GM18870 (cell line): Measurements from ENCODE around the gene OSBPL2.

ENCODE experiments used
- ATAC-seq: cut with Tn5 transposase; IDR thresholded peaks from one replicate; pipeline ENCODE4 v1.9.1; 2021; ENCODE audit warnings: moderate library complexity; ENCODE audit not compliant: unreplicated experiment

Gene OSBPL2

GRCh38 chr20:62232770-62233645 is 5.3 kb upstream of the OSBPL2 start:
- ATAC-seq: no peak

DNA sequence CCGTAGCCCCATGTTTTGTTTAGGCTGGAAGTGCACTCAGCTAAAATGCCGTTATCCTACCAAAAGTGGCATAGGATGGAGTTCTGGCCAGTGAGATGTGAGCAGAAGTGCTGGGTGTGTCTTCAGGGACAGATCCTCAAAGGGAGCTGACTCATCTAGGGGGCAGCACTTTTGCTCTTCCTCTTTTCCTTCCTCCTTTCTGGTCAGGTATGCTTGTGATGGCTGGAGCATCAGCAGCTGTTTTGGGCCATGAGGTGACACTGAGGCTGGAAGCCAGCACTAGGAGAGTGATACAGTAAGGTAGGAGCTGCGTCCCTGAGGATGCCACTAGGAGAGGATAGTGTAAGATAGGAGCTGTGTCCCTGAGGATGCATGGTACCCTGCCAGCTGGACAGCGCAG is 4.6 kb upstream of the OSBPL2 start:
- ATAC-seq: no peak

DNA sequence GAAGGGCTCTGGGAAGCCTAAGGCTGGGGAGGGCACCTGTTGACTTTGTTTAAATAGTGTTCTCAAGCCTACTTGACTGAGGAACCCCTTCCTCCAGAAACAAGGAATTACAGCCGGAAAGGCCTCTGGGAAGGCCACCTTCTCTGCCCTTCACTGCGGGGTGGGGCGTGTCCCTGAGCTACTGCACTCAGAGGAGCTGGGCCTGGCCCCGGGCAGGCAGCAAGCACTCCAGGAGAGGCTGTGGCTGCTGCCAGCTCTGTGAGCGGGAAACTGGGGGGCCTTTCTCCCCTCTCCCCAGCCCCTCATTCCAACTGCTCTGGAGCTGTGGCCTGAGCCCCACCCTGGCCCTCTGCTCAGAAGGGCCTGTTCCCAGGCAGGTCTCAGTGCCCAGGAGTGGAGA is 4.0 kb upstream of the OSBPL2 start:
- no peak for ATAC-seq

DNA sequence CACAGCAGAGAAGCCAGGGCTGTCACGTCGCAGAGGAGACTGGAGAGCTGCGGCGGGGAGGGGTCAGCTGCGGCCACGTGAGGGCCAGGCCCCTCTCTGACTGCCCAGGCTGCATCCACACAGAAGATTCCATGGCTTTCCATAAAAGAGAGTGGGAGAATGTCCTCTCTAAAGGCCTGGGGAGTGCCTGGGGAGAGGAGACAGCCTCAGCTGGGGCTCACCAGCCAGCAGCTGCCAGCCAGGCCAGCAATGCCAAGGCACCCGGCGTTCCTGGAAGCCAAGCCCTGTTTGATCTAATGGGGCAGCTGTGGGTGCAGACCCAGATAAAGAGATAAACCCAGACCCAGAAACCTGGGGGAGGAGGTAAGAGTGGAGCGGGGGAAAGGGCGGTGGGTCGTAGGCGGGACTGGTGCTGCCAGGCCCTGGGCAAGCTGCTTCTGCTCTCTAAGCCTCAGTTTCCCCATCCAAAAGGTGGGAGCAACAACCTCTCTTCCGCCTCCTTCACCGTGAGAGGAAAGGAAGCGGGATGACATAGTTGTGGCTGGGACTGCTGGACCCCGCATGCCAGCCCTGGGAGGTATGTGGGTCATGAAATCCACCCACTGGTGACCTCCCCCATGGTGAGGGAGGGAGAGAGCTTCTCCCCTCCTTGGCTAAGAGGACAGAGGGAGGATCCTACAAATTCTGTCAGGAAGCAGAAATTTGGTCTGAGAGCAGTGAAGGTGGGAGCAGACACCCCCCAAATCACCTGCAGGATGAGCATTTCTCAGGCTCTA is 3.1 kb upstream of the OSBPL2 start:
- no peak for ATAC-seq

DNA sequence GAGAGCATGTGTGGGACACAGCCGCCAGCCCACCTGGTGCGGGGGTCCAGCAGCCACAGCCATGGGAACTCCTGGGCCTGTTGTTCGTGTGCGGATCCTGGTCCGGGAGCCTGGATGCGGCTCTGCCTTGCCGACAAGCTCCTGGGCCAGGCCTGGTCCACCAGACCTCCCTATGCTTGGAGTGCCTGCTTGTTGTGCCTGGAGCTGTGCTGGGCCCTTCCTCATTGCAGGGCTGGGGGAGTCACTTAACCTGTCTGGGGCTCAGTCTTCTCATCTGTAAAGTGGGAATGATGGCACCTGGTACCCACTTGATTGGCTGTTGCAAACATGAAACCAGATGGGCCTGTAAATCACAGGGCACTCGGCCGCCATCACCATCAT is 2.6 kb upstream of the OSBPL2 start:
- no peak for ATAC-seq

- ATAC-seq: no peak
These were observed 2.1 kb upstream of the OSBPL2 start for GRCh38 chr20:62236200-62236599.

GRCh38 chr20:62236766-62237513 is 1.4 kb upstream of the OSBPL2 start:
- ATAC-seq: no peak

- ATAC-seq: no peak
These were observed 864 bp upstream of the OSBPL2 start for GRCh38 chr20:62237514-62237800.

DNA sequence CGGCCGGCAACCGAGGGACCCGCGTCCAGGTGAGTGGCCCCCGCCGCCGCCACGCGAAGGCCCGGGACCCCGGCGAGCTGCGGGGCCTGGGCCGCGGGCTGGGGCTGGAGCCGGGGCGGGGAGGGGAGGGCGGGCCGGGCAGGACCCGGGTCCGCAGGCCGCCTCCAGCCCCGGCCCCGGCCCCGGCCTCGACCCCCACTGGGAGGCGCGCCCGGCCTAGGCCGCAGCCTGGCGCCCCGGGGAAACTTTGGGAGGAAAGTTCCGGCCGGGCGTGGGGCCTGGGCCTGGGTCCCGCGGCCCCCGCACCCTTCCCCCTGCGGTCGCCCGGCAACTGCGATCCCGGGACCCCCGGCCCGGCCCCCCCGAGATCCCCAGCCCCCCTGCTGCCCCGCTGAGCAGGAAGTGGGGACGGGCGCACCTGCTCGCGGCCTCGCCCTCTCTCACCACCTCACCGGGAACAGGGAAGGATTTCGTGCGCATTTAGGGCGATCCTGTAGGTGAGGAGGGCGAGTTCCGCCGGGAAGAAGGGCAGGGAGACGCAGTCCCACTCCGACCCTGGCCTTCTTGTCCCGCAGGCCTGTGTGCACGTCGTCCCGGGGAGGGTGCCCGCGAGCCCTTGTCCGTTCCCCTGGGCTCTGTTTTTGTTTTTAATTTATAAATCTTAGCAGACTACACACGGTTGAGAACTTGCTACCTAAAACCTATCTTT is 402 bp downstream of the OSBPL2 start:
- ATAC-seq: no peak

- ATAC-seq: no peak
These were observed 1.1 kb downstream of the OSBPL2 start for GRCh38 chr20:62239278-62239879.

GRCh38 chr20:62240020-62240685 is 1.8 kb downstream of the OSBPL2 start:
- ATAC-seq: no peak

DNA sequence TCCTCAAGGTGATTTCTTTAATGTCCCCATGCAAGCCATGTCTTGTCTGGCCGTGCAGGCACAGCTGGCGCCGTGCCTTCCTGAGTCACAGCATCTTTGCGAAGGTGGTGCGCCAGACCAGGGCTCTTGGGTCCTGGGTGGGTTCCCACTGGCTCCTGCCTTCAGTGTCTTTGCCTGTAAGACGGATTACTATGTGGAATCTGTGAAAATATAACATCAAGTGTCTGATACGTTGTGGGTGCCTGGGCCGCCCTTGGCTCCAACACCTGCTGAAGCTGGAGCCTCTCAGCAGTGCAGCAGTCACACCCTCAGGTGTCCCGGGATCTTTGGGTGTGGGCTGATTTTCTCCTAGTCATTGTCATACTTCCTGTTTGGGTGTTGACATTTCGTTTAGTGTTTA is 3.2 kb downstream of the OSBPL2 start:
- no peak for ATAC-seq

- no peak for ATAC-seq
These were observed 3.9 kb downstream of the OSBPL2 start for GRCh38 chr20:62242176-62242575.

DNA sequence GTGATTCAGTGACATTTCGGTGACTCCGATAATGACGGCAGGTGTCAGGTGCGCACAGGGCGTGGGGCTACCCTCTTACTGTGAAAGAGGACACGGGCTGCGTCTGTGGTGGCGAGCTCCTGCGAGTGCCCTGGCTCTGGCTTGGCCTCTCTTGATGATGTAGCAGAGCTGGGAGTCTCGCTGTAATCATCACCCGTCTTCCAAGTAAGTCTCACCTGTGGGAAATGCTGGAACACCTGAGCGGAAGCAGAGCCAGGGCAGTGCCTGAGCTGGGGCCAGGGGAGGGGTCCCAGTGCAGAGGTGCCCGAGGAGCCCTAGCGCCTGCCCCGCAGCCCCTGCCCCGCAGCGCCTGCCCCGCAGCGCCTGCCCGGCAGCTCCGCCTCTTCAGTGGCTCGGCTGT is 4.8 kb downstream of the OSBPL2 start:
- no peak for ATAC-seq

DNA sequence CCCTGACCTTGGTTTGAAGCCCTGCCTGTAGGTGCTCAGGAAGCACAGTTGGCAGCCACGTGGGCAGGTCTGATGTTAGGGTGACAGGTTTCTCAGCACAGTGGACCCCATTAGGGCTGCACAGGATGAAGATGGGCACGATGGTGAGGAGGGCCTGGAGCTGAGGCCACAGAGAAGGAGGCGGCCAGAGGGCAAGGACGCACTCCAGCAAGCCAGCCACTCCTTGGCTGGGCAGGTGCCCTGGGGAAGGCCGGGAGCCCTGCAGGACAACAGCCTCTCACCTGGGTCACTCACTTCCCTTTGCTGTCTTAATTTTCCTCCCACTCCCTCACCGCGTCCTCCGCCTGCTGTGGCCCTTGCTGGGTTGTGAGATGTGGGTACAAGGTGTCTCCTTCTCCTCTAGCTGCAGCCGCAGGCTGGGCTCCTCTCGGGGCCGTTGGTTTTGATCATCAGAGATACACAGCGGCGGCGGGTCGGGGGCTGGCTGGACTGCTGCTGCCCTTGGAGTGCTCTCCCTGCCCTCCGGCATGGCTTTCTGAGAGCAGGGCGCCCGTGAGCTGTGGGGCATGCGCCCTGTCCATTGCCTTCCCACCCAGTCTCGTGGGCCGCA is 5.7 kb downstream of the OSBPL2 start:
- no peak for ATAC-seq

DNA sequence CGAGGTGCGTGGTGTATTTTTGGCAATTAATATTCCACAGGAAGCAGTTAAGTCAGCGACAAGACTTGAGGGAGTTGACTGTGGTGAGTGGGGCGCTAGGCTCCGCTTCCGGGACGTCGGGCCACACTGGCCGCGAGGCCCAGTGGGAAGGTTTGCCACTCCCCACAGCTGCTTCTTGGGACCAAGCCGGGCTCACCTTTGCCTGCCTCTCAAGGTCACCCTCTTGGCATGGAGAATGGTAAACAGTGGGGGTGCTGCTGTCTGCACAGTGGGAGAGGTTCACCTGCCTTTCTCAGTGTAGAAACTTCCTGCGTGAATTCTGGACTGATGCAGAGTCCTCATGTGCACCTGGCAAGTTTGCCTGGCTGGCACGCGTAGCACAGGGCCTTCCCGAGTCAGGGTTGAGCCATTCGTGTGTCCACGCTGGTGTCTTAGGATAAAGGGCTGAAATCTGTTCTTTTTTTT is 6.4 kb downstream of the OSBPL2 start:
- ATAC-seq: no peak

DNA sequence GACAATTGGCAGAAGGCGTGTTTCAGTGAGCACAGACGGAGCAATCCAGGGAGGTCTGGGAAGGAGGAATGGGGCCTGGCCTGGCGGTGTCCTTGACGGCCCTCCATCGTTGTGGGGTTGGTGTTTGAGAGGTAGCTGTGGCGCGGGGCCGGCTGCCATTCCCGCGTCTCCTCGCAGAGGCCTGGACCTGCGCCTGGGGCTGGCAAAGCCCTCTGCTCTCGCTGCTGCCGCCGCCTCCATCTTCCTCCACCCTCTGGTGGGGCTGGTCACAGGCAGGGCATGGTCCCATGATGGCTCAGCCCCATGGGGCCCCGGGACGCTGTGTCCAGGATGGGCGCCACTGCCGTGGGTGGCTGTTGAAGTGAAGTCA is 7.6 kb downstream of the OSBPL2 start:
- no peak for ATAC-seq

DNA sequence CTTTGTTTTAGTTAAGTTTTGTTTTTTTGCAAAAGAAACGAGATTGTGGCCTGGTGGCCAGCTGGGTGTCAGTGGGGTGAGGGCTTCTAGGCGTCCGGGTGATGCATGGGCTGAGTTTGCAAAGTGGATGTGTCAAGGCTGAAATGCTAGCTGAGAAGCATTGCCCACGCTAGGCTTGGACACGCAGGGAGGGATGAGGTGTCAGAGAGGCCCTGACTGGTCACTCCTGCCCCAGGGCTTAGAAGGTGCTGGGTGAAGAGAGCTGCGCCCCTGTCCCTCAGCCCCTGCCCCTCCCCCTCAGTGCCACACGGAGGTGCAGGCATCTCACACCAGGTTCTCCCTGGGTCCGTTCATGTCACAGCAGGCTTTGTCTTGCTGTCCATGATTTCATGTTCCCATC is 8.1 kb downstream of the OSBPL2 start:
- no peak for ATAC-seq

GRCh38 chr20:62246872-62247652 is 8.7 kb downstream of the OSBPL2 start:
- ATAC-seq: no peak
